Measurements from ENCODE around the gene PLCL1.

PLCL1 gene

GRCh38 chr2:198116756-198117155 is 312.4 kb downstream of the PLCL1 start:
- DNase-seq (ENCODE audit: low spot score): no peak

DNA sequence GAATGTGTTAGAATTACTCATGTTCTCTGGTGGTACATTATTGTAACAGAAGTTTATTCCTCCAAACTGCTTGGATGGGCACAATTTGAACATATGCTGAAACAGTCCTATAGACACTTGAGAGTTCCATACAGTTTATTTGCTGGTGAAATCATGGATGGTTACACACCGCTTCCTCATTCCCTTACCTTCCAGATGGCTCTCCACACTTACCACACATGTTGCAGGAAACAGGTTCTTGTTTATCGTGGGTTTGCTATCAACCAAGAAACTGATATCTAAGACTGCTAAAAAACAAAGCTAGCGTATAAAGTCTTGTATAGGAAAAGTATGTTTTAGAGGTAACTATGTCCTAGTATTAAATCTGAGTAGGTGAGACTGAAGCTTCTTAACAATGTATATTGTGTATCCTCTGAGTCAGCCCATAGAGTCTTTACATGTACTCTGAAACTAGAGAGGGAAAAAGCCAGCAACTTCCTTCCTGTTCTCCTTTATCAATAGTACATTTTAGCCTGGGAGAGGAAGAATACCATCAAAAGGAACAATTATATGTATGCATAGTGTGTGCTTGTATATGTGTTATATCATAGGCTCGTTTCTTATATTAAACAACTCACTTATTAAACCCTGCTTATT is 313.1 kb downstream of the PLCL1 start:
- DNase-seq (ENCODE audit: low spot score): no peak

DNA sequence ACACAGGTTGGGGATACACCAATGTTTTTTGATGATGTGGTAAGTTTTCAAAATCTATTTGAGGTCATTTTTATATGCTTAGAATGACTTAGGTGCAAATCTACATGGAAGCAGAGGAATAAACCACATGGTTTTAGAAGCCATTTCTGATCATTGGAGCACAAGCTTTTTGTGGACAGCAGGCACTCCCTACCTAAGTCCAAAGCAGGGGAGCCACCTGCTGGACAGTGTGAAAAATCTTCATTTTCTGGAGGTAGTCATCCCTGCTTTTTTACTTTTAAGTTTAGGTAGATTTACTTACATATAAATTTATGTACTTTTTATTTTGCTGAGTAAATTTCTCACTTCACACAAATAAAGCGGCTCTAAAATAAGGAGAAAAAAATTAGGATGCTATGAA is 323.2 kb downstream of the PLCL1 start:
- peak; percentile 43 for DNase-seq (ENCODE audit: low spot score)

DNA sequence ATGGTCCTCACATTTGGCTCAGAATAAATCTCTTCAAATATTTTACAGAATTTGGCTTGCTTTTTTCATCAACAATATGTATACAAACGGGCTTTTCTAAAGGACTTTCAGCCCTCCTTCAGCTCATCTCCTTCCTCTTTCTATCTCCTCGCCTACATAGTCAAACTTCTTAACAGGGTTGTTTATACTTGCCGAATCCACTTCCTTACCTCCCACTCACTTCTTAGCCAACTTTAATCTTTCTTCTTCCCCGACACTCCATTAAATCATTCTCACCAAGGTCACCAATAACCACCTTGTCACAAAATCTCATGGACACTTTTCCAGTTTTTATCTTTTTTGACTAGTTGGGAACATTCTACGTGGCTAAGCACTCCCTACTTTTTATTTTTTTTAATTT is 325.2 kb downstream of the PLCL1 start:
- DNase-seq (ENCODE audit: low spot score): no peak

DNA sequence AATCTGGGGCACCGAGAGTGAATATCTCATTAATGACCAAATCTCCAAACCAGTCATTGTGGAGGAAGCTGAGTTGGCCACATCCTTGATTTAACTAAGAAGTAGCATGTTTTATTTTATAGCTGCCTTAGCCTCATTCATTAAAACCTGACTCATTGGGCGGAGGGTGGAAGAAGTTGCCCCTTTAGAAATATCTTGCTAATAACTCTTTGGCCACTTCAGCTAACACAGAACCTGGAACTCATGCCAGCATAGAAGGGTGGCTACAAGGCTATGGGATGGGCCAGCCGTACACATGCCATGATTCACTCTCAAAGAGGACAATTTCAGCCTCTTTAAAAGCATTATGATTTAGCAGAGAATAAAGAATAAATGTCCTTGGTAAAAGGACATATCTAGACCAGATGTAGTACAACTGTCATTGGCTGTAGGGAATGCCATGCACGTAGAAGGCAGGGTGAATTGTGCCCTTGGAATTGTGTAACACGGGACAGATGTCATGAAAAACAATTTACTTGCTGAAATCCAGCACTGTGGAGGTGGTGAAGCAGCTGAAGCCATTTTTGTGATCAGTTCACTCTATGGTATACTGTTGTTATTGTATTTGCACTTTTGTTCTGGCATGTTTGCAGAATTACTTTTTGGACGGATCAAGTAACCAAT is 330.0 kb downstream of the PLCL1 start:
- no peak for DNase-seq (ENCODE audit: low spot score)

DNA sequence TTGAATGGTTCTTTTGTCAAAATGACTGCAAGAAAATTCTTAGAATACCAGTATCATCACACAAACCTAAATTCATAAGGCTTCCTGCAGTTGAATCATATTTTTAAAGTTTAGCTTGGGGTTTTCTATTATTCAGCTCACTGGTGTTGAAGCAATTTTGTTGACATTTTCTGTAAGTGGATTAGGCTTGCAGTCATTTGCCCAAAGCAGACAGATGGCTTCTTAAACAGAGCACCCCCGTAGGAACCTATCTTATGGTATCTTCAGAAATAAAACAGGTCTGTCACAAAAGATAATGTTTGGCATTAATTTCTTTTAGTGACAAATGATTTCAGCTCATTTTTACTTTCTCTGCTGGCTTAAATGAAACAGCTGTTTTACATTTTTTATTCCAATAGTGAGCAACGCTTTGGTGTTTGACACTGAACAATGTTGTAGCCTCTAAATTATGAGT is 331.1 kb downstream of the PLCL1 start:
- DNase-seq (ENCODE audit: low spot score): no peak

GRCh38 chr2:198136142-198136541 is 331.7 kb downstream of the PLCL1 start:
- no peak for DNase-seq (ENCODE audit: low spot score)

- no peak for DNase-seq (ENCODE audit: low spot score)
These were observed 333.3 kb downstream of the PLCL1 start for GRCh38 chr2:198137733-198138132.

- DNase-seq (ENCODE audit: low spot score): no peak
These were observed 337.3 kb downstream of the PLCL1 start for GRCh38 chr2:198141726-198142125.

- no peak for DNase-seq (ENCODE audit: low spot score)
These were observed 338.8 kb downstream of the PLCL1 start for GRCh38 chr2:198143156-198143555.

- no peak for DNase-seq (ENCODE audit: low spot score)
These were observed 339.4 kb downstream of the PLCL1 start for GRCh38 chr2:198143793-198144192.

DNA sequence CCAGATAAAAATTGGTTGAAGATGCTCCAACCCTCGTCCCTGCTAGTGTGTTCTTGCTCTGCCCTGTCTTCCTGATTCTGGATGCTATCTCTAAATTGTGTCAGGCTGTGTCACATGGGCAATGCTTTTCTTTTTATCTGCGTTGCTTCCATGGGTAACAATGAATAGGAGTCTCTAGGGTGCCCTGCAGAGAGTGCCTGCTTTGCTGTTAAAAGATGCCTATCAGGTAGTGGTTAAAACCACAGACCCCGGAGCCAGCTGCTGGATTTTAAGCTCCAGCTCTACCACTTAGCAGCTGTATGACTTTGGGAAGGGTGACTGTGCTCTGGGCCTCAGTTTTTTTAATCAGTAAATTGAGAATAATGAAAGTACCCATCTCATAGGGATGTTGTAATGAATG is 340.3 kb downstream of the PLCL1 start:
- no peak for DNase-seq (ENCODE audit: low spot score)

GRCh38 chr2:198146346-198146940 is 342.1 kb downstream of the PLCL1 start:
- no peak for DNase-seq (ENCODE audit: low spot score)

DNA sequence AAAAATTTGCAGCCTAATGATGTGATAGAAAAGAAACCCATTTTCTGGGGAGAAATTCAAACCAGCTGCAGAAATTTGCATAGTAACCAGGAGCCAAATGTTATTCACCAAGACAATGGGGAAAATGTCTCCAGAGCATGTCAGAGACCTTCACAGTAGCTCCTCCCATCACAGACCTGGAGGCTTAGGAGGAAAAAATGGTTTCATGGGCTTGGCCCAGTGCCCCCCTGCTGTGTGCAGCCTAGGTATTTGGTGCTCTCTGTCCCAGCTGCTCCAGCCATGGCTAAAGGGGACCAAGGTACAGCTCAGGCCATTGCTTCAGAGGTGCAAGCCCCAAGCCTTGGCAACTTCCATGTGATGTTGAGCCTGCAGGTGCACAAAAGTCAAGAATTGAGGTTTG is 352.9 kb downstream of the PLCL1 start:
- no peak for DNase-seq (ENCODE audit: low spot score)

- no peak for DNase-seq (ENCODE audit: low spot score)
These were observed 356.8 kb downstream of the PLCL1 start for GRCh38 chr2:198161151-198161550.

GRCh38 chr2:198162276-198162675 is 357.9 kb downstream of the PLCL1 start:
- DNase-seq (ENCODE audit: low spot score): no peak

DNA sequence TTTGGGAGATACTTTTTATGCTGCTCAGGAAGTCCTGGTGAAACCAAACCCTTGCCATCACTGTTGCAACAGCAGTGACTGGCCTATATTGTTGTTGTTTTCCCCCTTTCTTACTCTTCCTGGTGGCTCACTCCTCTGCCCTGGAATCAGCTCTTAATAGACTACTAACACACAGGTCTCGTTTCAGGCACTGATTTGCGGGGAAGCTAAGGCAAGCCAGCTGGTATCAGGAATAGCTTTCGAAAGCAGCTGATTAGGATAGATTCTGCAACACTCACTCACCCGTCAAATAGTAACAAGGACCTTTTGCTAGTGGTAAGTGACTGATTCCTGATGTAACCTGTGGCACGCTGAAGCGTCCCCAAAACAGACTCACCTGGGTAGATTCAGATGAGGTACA is 360.4 kb downstream of the PLCL1 start:
- DNase-seq (ENCODE audit: low spot score): no peak

GRCh38 chr2:198165289-198165688 is 360.9 kb downstream of the PLCL1 start:
- no peak for DNase-seq (ENCODE audit: low spot score)

DNA sequence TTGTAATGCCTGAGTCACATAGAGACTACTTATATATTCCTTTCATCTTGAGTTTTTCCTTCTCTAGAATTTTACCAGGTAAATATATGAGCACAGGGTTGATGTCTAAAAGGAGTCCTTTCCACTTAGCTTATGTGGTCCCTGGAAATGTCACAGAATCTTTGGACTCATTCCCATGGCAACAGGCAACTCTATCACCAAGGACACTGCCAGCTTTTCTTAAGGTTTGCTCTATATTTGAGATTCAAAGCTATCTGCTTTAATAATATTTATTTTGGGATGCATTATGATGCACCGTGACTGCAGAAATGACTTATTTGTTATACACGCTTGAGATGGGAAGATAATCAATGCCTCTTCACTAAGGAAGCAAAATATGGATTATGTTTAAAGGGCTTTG is 363.0 kb downstream of the PLCL1 start:
- DNase-seq (ENCODE audit: low spot score): no peak

GRCh38 chr2:198168651-198169050 is 364.3 kb downstream of the PLCL1 start:
- no peak for DNase-seq (ENCODE audit: low spot score)

DNA sequence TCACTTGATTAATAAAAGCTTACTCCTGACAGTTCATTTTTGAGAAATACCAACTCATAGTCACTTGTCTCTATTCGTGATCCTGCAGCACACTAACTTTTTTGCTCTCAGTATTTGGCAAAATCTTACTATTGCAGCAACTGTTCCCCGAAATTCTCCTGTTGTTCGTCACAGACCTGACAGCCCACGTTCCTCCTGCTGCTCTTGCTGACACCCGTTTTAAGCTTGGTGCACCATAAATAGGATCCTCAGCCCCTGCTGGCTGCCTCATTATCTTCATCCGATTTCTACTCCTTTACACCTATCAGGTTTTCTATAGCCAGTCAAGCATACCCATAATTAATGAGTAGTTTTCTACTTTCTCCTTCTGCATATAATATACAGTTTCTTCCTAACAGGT is 368.8 kb downstream of the PLCL1 start:
- DNase-seq (ENCODE audit: low spot score): no peak

- DNase-seq (ENCODE audit: low spot score): no peak
These were observed 369.5 kb downstream of the PLCL1 start for GRCh38 chr2:198173864-198174263.

DNA sequence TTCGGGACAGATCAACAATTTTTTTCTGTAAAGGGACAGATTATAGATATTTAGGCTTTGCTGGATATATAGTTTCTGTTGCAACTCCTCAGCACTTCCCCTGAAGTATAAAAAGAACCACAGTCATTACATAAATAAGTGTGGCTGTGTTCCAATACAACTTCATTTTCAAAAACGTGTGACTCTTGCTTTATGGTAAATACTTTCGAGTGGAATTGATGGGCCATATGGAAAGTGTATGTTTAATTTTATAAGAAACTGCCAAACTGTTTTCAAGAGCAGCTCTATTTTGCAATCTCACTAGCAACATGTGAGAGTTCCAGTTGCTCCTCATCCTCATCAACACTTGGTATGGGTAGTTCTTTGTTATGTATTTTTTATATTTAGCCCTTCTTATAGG is 370.9 kb downstream of the PLCL1 start:
- DNase-seq (ENCODE audit: low spot score): no peak

DNA sequence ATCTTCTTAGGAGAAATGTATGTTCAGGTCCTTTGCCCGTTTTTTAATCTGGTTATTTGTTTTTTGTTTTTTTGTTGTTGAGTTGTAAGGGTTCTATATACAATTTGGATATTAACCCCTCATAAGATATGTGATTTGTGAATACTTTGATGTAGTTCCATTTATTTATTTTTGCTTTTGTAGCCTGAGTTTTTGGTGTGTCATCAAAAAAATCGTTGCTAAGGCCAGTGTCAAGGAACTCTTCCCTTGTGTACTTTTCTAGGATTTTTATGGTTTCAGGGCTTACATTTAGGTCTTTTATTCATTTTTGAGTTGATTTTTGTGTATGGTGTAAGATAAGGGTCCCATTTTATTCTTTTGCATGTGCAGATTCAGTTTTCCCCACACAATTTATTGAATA is 372.6 kb downstream of the PLCL1 start:
- no peak for DNase-seq (ENCODE audit: low spot score)

Data from AG08396 (cell line).